Cardiac fibroblast (primary cell): ENCODE measurements around the gene SLC22A17.
A peak's percentile ranks its signal among the peaks of the same experiment; 100 is the strongest.

Experiments
- DNase-seq, 2 donors: peaks; one replicate each; pipeline versions ENCODE4 v3.0.0 to v3.0.0-alpha.2; 2010; ENCODE audit warnings: low read depth in 2 of 2
- H3K4me3 ChIP-seq, 2 donors: replicated peaks in 1 of 2; 1 replicate in 1 of 2; 2 replicates in 1 of 2; pipeline ENCODE4 v1.5.1; 2011; ENCODE audit warnings: low read depth in 2 of 2, low read length in 2 of 2, mild to moderate bottlenecking in 2 of 2, moderate library complexity in 1 of 2
- CTCF ChIP-seq: IDR thresholded peaks from one replicate; pipeline ENCODE4 v1.5.1; 2011; ENCODE audit warnings: low read depth, mild to moderate bottlenecking, low read length, inconsistent platforms

The SLC22A17 gene

GRCh38 chr14:23357261-23357660, 4.6 kb upstream of the SLC22A17 start:
- no peak for DNase-seq
- TF ChIP-seq CTCF, result no peak

GRCh38 chr14:23356662-23357061, 4.0 kb upstream of the SLC22A17 start:
- H3K4me3 ChIP-seq, result no peak overlapping the region
- no peak for DNase-seq
- no peak for TF ChIP-seq CTCF

More at GRCh38 chr14:23357261-23357660, 4.6 kb upstream of the SLC22A17 start:
- H3K4me3 ChIP-seq, result no peak overlapping the region

- no peak overlapping the region for H3K4me3 ChIP-seq
- DNase-seq, result no peak
- no peak for TF ChIP-seq CTCF
These were observed 3.3 kb upstream of the SLC22A17 start for GRCh38 chr14:23355871-23356435.

- TF ChIP-seq CTCF, result no peak
- H3K4me3 ChIP-seq, result no peak overlapping the region
- DNase-seq, result no peak
These were observed 2.3 kb upstream of the SLC22A17 start for GRCh38 chr14:23354990-23355389.

- no peak for TF ChIP-seq CTCF
- H3K4me3 ChIP-seq, result no peak overlapping the region
- no peak for DNase-seq
These were observed 720 bp upstream of the SLC22A17 start for GRCh38 chr14:23353433-23353780.

- no peak for DNase-seq
- H3K4me3 ChIP-seq, result peak overlapping the region; percentile 66 to 67
- TF ChIP-seq CTCF, result no peak
These were observed 794 bp downstream of the SLC22A17 start for GRCh38 chr14:23351681-23352505.
